Dedifferentiated amniotic fluid mesenchymal stem cell (primary cell): ENCODE results near the gene KCTD13.
A peak's percentile ranks its signal among the peaks of the same experiment; 100 is the strongest.
"Not testable (repeated sequence)": the region's sequence is repeated elsewhere in the genome, so short reads cannot be mapped to it uniquely, and the experiment has no call there.

ENCODE experiments used
- DNase-seq: peaks from one replicate; pipeline ENCODE4 v3.0.0-alpha.2; 2016; ENCODE audit errors: extremely low spot score

Gene KCTD13

GRCh38 chr16:29925781-29926710 lies at the start of gene KCTD13:
Gene KCTD13, minus strand, starts transcription at chr16:29926226. Its CDS starts 193 bp downstream, at chr16:29926033.
- DNase-seq = peak; percentile 64

DNA sequence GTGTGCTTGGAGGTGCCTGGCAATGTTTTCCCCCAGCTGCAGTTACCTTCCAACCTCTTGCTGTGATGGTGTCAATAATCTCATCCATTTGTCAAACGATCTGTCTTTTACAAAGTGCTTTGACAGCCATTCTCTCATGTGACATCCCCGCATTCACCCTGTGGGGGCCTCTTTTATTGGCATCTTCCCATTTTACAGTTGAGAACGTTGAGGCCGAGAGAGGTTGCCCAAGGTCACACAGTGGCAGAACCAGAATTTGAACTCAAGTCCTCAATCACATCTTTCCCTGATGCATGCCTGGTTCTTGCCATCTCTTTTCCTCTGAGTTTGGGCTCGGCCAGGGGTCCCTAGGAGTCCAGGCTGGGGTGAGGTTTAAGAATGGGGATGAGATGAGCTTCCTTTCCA lies 49.1 kb upstream of the KCTD13 start:
- no peak for DNase-seq

DNA sequence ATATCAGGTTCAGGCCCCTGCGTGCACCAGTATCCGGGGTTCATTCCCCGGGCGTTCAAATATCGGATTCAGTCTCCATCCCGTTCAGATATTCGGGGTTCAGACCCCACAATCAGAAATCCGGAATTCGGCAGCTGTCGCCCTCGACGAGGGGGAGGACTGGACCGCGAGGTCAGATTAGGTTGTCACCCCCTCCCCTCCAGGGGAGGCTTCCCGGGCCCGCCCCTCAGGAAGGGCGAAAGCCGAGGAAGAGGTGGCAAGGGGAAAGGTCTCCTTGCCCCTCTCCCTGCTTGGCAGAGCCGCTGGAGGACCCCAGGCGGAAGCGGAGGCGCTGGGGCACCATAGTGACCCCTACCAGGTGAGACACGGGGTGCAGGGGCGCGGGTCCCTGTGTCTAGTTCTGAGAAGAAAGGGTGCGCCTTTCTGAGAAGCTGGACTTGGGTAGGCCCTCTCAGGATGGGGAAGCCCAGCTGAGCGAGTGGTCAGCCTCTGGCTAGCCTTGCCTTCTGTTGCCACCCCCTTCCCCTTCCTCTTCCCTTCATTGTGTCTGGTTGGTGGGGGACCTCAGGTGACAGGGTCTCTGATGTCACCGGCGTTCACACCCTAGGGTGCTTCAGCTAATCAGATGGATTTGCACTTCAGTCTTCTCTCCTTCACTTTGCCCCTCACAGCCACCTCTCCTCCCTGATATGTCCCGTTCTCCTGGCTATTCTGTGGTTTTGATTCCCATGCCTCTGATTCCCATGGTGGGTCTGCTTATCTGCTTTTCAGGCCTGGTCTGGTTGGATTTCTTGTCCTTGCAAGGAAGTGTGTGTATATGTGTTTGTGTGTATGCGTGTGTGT lies 48.5 kb upstream of the KCTD13 start:
- DNase-seq = no peak

GRCh38 chr16:29973384-29974246 lies 47.6 kb upstream of the KCTD13 start, which contains the start of gene TAOK2:
Gene TAOK2, plus strand, starts transcription at chr16:29973868. Its CDS starts 3,905 bp downstream, at chr16:29977773.
- peak; percentile 98 for DNase-seq

DNA sequence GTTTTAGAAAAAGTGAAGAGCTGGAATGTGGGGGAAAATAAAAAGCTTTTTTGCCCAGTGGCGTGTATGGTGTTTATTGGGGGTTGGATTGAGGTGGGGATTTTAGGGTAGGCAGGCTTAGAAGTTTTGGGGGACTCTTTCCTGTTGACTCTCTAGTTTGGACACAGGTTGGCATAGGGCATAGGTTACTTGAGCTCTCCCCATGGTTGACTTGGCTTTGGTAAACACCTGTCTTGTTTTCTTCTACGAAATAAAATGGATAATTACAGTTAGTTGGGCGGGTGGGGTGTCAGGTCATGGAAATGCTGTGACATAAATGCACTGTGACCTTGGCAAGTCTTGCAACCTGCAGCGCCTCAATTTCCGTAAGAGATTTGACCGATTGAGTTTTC lies 47.0 kb upstream of the KCTD13 start:
- no peak for DNase-seq

DNA sequence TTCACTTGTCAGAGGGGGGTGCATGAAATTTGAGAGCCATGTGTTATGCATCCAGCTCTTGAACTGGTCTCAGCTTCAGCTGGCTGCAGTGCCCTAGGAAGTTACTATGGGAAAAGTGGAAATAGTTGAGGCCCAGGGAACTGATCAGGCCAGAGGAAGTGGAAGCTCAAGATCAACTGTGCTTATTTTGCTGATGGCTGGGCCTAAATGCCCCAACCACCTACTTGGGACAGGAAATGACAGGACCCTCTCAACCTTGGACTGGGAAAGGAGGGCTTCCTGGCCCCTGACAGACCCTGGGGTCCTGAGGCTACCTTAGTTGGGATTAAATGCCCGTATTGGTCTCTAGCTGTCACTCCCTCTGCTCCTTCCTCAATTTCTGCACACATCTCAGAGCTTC lies 46.5 kb upstream of the KCTD13 start:
- no peak for DNase-seq

GRCh38 chr16:29971304-29971703 lies 45.3 kb upstream of the KCTD13 start:
- DNase-seq = no peak

- DNase-seq = no peak
These were observed 42.2 kb upstream of the KCTD13 start for GRCh38 chr16:29968205-29968604.

DNA sequence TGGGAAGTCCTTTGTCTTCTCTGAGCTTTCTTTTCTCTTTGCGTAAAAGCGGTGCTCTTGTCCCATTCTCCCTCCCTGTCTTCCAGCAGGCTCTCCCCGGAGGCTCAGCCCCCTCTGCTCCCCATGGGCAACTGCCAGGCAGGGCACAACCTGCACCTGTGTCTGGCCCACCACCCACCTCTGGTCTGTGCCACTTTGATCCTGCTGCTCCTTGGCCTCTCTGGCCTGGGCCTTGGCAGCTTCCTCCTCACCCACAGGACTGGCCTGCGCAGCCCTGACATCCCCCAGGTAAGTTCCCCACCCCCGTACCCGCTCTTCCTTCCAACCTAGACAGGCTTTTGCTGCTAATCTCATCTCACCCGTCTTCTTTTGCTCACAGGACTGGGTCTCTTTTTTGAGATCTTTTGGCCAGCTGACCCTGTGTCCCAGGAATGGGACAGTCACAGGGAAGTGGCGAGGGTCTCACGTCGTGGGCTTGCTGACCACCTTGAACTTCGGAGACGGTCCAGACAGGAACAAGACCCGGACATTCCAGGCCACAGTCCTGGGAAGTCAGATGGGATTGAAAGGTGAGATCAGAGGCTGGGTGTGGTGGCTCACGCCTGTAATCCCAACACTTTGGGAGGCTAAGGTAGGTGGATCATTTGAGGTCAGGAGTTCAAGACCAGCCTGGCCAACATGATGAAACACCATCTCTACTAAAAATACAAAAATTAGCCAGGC lies 37.2 kb upstream of the KCTD13 start:
- no peak for DNase-seq

DNA sequence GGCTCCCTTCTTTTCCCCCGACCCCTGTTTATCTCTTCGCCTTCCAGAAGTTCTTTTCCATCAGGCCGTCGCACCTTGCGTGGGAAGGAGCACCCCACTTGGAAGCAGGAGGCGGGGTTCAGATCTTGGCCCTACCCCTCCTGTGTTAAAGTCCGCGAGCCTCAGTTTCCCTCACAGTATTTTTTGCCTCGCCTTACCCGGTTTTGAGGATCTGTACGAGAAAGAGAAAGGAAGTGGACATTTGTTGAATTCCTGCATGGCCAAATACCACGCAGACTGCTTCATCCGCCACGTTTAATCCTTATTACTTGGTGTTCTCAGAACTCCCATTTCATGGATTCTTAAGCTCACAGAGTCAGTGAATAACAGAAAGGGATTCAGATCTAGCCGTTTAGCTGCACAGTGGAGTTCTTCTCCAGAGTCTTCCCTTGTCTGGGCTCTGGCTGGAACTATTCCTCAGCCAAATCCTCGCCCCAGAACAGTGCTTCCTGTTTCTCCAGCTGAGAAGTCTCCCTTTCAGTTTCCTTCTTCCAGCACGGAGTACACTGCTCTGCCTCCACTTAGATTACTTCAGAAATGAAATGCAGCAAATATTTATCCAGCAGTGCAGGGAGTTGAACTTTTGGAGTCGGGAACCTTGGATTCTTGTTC lies 36.4 kb upstream of the KCTD13 start:
- no peak for DNase-seq

DNA sequence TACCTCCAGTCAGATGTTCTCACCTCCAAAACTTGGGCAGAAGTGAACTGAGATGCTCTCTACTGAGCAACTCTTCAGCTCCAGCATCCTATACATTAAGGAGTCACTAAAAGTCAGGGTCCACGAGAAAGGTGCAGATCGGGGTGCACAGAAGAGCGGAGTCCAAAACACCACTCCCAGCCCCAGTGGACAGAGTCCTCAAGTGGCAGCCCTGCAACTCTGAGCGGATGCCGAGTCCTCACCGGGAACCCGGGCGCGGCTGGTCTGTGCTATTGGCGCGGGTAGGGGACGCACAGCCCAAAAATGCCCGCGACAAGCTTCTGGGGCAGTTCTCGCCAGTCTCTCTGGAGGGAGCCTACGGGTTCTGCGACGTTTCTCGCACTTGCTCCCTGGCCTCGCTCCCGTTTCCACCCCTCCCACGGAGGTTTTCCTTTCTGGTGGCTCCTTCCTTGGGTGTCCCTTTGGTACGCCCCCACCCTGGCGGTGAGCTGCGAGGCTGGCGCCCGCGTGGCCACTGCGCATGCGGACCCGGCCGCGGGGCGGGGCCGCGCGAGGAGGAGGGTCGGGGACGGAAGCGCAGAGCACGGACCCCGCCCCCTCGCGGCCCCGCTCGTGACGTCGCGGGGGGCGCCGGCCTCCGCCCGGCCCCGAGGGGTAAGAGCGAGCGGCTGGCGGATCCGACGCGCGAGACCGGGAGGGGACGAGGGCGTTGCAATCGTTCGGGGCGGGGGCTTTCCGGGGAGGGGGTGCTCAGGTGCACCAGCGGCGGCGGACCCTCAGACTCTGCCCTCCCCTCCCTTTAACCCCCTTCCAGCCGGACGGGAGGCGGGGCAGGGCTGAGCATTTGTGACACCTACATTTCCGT lies 35.7 kb upstream of the KCTD13 start, which contains the start of gene TMEM219:
Gene TMEM219, plus strand, starts transcription at position 601 of the 865 bp plus-strand sequence. CDS start 1,065 bp downstream, outside the sequence.
- peak; percentile 79 for DNase-seq

- DNase-seq = no peak
These were observed 35.1 kb upstream of the KCTD13 start for GRCh38 chr16:29961127-29961478.

DNA sequence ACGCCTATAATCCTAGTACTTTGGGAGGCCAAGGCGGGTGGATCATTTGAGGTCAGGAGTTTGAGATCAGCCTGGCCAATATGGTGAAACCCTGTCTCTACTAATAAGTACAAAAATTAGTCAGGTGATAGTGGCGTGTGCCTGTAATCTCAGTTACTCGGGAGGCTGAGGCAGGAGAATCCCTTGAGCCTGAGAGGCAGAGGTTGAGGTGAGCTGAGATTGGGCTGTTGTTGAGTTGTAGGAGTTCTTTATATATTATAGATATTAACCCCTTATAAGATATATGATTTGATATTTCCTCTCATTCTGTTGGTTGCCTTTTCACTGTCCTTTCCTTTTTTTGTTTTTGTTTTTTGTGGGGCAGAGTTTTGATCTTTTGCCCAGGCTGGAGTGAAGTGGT lies 33.8 kb upstream of the KCTD13 start:
- DNase-seq = not testable (repeated sequence)

GRCh38 chr16:29959293-29959692 lies 33.3 kb upstream of the KCTD13 start:
- no peak for DNase-seq

DNA sequence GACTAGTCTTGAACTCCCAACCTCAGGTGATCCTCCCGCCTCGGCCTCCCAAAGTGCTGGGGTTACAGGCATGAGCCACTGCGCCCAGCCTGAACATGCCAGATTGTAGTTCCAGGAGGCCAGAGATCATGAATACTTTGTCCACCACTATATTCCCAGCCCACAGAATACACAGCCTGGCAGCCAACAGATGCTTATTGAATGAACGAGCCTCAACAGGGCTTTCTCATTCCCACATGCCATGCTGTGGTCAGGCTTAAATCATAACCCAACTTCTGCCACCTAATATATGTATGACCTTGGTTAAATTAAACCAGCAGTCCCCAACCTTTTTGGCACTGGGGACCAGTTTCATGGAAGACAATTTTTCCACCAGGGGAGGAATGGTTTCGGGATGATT lies 32.7 kb upstream of the KCTD13 start:
- DNase-seq = no peak

GRCh38 chr16:29951625-29952365 lies 25.8 kb upstream of the KCTD13 start:
- DNase-seq = no peak

- DNase-seq = no peak
These were observed 24.9 kb upstream of the KCTD13 start for GRCh38 chr16:29950806-29951461.

DNA sequence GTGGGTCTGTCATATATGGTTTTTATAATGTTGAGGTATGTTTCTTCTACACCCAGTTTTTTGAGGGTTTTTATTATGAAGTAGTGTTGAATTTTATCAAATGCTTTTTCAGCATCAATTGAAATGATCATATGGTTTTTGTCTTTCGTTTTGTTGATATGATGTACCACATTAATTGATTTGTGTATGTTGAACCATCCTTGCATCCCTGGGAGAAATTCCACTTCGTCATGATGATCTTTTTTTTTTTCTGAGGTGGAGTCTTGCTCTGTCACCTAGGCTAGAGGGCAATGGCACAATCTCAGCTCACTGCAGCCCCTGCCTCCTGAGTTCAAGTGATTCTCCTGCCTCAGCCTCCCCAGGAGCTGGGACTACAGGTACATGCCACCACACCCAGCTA lies 21.9 kb upstream of the KCTD13 start:
- no peak for DNase-seq
